HepG2 (cell line): Measurements from ENCODE around the gene GRAMD1A. TPM values are rescaled to one million over a fixed set of nuclear protein-coding genes. Genes with fewer than 3 reads are reported as not detected.
A peak's percentile ranks its signal among the peaks of the same experiment; 100 is the strongest.

Experiments
- ATAC-seq: fragments of 200-7000 bp; cut with Tn5 transposase; 3 replicates; pipeline ENCODE4 v1.9.1; 2020; ENCODE audit warnings: mild to moderate bottlenecking, moderate library complexity
- BruUV-seq: library from RNA; stranded (reverse); fragments of 400-500 nt; replicated peaks from 2 replicates; lab custom pipeline; 2021; lab: Mats Ljungman, UMichigan
- CTCF ChIA-PET: fragments of 300-600 bp; formaldehyde crosslinking; extraction: SDS; loops from one replicate; lab custom pipeline; 2021; ENCODE audit warnings: low total read pairs, inconsistent platforms, low intra/inter-chr PET ratio; lab: Yijun Ruan, JAX
- POLR2A ChIA-PET: fragments of 350-600 bp; sonication (Branson Sonifier 250); formaldehyde crosslinking; loops from one replicate; lab custom pipeline; 2020; ENCODE audit warnings: antibody characterized with exemption, inconsistent platforms; lab: Yijun Ruan, JAX
- DNase-seq: peaks from one replicate; pipeline ENCODE4 v3.0.0-alpha.2; 2015; ENCODE audit warnings: low spot score
- FAIRE-seq: peaks from 3 replicates; lab custom pipeline; 2011; peaks lifted over from hg19 to GRCh38; lab: Jason Lieb, UNC
- H2AFZ ChIP-seq: one replicate; pipeline ENCODE4 v1.6.1; 2011; ENCODE audit warnings: low read length, inconsistent platforms
- H3K27ac ChIP-seq: fragments of 300-600 bp; 3 replicates; pipeline ENCODE4 v1.8.0; 2011; ENCODE audit warnings: mixed run types, mild to moderate bottlenecking, mixed read lengths, low read length, inconsistent platforms; ENCODE audit not compliant: insufficient read depth; ENCODE audit errors: extremely low read length
- H3K27me3 ChIP-seq, 2 experiments: fragments of 200-600 bp in 1 of 2; 2 replicates in 1 of 2; 3 replicates in 1 of 2; pipeline versions ENCODE4 v1.6.0 to v1.8.0; 2011; ENCODE audit warnings: low read length in 2 of 2, mild to moderate bottlenecking in 2 of 2, moderate library complexity in 2 of 2, inconsistent platforms in 1 of 2; ENCODE audit not compliant: insufficient read depth in 2 of 2, control insufficient read depth in 1 of 2
- H3K36me3 ChIP-seq, 2 experiments: fragments of 200-600 bp in 1 of 2; replicated peaks in 1 of 2; 2 replicates in 1 of 2; 3 replicates in 1 of 2; pipeline versions ENCODE4 v1.5.1 to v1.8.0; 2011; ENCODE audit warnings: low read length in 2 of 2, inconsistent platforms in 1 of 2; ENCODE audit not compliant: insufficient read depth in 2 of 2, control insufficient read depth in 1 of 2
- H3K4me1 ChIP-seq: 2 replicates; pipeline ENCODE4 v1.5.1; 2012; ENCODE audit warnings: low read length, inconsistent platforms; ENCODE audit not compliant: insufficient read depth
- H3K4me2 ChIP-seq: 2 replicates; pipeline ENCODE4 v1.6.0; 2011; ENCODE audit warnings: low read depth, low read length, inconsistent platforms
- H3K4me3 ChIP-seq, 3 experiments: fragments of 200-600 bp in 1 of 3; sonication (generic), shearing (Covaris generic) in 1 of 3; replicated peaks in 1 of 3; 2 replicates each; pipeline ENCODE4 v1.5.1; 2011 to 2016; ENCODE audit warnings: low read length in 3 of 3, inconsistent platforms in 2 of 3, low read depth in 2 of 3, mild to moderate bottlenecking in 2 of 3, control low read depth in 1 of 3, mixed read lengths in 1 of 3; ENCODE audit not compliant: insufficient read depth in 1 of 3
- H3K79me2 ChIP-seq: one replicate; pipeline ENCODE4 v1.6.1; 2011; ENCODE audit warnings: low read length, inconsistent platforms; ENCODE audit not compliant: insufficient read depth
- H3K9ac ChIP-seq: 2 replicates; pipeline ENCODE4 v1.6.0; 2011; ENCODE audit warnings: mild to moderate bottlenecking, low read depth, low read length, inconsistent platforms; ENCODE audit not compliant: insufficient read depth
- H3K9me3 ChIP-seq: 2 replicates; pipeline ENCODE4 v1.5.1; 2012; ENCODE audit warnings: mild to moderate bottlenecking, low read length
- H4K20me1 ChIP-seq: 2 replicates; pipeline ENCODE4 v1.6.0; 2011; ENCODE audit warnings: inconsistent platforms, mild to moderate bottlenecking, low read length, moderate library complexity; ENCODE audit not compliant: insufficient read depth
- AGO2 ChIP-seq: fragments of 200-400 bp; formaldehyde crosslinking; optimal IDR thresholded peaks from 2 replicates; pipeline ENCODE3; 2017; ENCODE audit warnings: mild to moderate bottlenecking, low read depth, low read length, moderate library complexity
- POLR2A ChIP-seq, 2 experiments: IDR thresholded peaks; 2 replicates each; pipeline ENCODE4 v1.6.1; 2011; ENCODE audit warnings: low read depth in 2 of 2, low read length in 2 of 2, mild to moderate bottlenecking in 1 of 2, moderate library complexity in 1 of 2; ENCODE audit not compliant: insufficient read depth in 1 of 2
- RBFOX2 ChIP-seq: fragments of 200-400 bp; formaldehyde crosslinking; IDR thresholded peaks from 2 replicates; pipeline ENCODE4 v1.6.1; 2017; ENCODE audit warnings: low read depth, mild to moderate bottlenecking, low read length
- SKIL ChIP-seq: sonication (generic); formaldehyde crosslinking; IDR thresholded peaks from 2 replicates; pipeline ENCODE4 v1.8.0; 2022; ENCODE audit warnings: missing genetic modification reagents, mild to moderate bottlenecking, moderate library complexity, borderline replicate concordance
- SMYD3 ChIP-seq: sonication (generic); formaldehyde crosslinking; IDR thresholded peaks from 2 replicates; pipeline ENCODE4 v1.8.1; 2023; ENCODE audit warnings: mild to moderate bottlenecking, missing genetic modification reagents
- TEF ChIP-seq: sonication (generic); formaldehyde crosslinking; IDR thresholded peaks from 2 replicates; pipeline ENCODE4 v1.5.0; 2020; ENCODE audit warnings: missing genetic modification reagents
- ZFP36 ChIP-seq: fragments of 150-350 bp; IDR thresholded peaks from 2 replicates; pipeline ENCODE4 v1.6.1; 2018; ENCODE audit warnings: borderline replicate concordance, low read length, low read depth; ENCODE audit not compliant: partially characterized antibody
- ZNF205 ChIP-seq: IDR thresholded peaks from 2 replicates; pipeline ENCODE4 v1.6.1; 2018; ENCODE audit warnings: missing biosample characterization, missing genetic modification reagents
- ZNF354B ChIP-seq: sonication (generic); formaldehyde crosslinking; IDR thresholded peaks from 2 replicates; pipeline ENCODE4 v1.8.0; 2022; ENCODE audit warnings: mild to moderate bottlenecking, missing genetic modification reagents
- WGBS: methylation state at CpG from one replicate; pipeline ENCODE4 v1.1.6; 2017; ENCODE audit warnings: low lambda C conversion rate; 5-methylcytosine and 5-hydroxymethylcytosine counted together
- in situ Hi-C: cut with HindIII; loops from 2 replicates; pipeline ENCODE4 v1.10.0; 2017; ENCODE audit warnings: low pct_unique_long_range_greater_than_20kb; ENCODE audit not compliant: extremely low pct_ligation_motif_present
- intact Hi-C: fragments of 100-400 bp; cut with micrococcal nuclease; formaldehyde crosslinking; loops from one replicate; pipeline ENCODE4 v1.10.0; 2022; ENCODE audit not compliant: unreplicated experiment
- polyA plus RNA-seq, 8 experiments: library from polyadenylated mRNA; depleted of rRNA in 3 of 8; stranded (reverse) in 7 of 8; unstranded in 1 of 8; fragments of >200 nt; fragmentation: Illumina TruSeq in 4 of 8; extraction: Trizol in 4 of 8; gene quantifications; 2 replicates each; pipeline versions ENCODE4 v1.2.1 to v1.2.3, GENCODE V29; 2011 to 2016; ENCODE audit warnings: low read depth in 4 of 8, missing spikeins in 1 of 8, mixed read lengths in 1 of 8; ENCODE audit not compliant: insufficient read depth in 1 of 8
- total RNA-seq, 5 experiments: library from RNA; depleted of rRNA; stranded (reverse); fragments of >200 nt; fragmentation: Illumina TruSeq; extraction: Trizol; gene quantifications; 2 replicates each; pipeline ENCODE4 v1.2.3, GENCODE V29; 2016; ENCODE audit warnings: low read depth in 1 of 5
- TF ChIP-seq, protein P1 (sequence below): sonication (generic); formaldehyde crosslinking; IDR thresholded peaks from 2 replicates; pipeline ENCODE4 v1.8.1; 2023; ENCODE audit warnings: missing genetic modification reagents, mild to moderate bottlenecking, borderline replicate concordance
- TF ChIP-seq, protein P2 (sequence below): sonication (generic); formaldehyde crosslinking; IDR thresholded peaks from 2 replicates; pipeline ENCODE4 v1.8.0; 2023; ENCODE audit warnings: mild to moderate bottlenecking, missing genetic modification reagents
- TF ChIP-seq, protein P3 (sequence below): sonication (generic); formaldehyde crosslinking; IDR thresholded peaks from 2 replicates; pipeline ENCODE4 v1.4.0; 2020; ENCODE audit warnings: mild to moderate bottlenecking, missing genetic modification reagents

The GRAMD1A gene
- total and polyA plus RNA-seq, 2 of the 13 experiments (the other 11 are each of a cell fraction or from before 2014, with no cell fraction given): 14.7 to 181 TPM

DNA sequence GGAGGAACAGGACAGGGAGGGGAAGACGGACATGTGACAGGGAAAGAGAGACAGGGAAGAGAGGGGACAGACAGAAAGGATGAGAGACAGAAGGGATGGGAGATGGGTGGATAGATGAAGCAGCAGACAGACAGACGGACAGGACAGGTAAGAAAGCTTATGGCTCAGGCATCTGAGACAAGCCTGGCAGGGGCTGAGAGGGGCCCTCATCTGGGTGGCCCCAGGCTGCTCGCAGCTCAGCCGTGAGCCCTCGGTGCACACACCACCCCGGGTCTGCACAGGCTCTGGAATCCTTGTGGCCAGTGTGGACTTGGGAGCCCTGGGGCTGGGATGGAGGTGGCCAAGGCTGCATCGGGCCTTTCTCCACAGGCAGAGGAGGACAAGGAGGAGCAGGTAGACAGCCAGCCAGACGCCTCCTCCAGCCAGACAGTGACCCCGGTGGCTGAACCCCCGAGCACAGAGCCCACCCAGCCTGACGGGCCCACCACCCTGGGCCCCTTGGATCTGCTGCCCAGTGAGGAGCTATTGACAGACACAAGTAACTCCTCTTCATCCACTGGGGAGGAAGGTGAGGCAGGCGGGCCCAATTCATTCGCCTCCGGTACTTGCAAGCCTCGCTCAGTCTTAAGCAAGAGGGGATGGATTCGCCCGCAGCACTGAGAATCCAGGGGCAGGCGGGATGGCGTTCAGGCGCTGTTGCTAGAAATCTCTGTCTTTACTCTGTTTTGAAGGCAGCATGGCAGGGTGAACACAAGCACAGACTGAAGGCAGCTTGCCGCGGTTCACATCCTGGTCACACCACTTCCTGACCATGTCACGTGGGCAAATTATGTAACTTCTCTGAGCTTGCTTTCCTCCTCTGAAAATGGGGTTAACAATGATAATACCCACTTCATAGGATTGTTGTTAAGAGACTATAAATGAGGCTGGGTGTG, 14.0 kb downstream of the GRAMD1A start:
- Histone ChIP-seq H3K9ac (no peak overlapping the region), H3K27me3 (no peaks in the 10 kb centered on the region), H3K27ac (no peak overlapping the region), H4K20me1 (peaks cover 13% of the 10 kb centered on the region; the same call in 1 of the 2 replicates), H3K79me2 (no peaks in the 10 kb centered on the region), H3K36me3 (peaks cover 30 to 72% of the 10 kb centered on the region in 2 experiments), H3K4me2 (no peak overlapping the region), H3K9me3 (no peaks in the 10 kb centered on the region), H2AFZ (no peak overlapping the region), H3K4me3 (no peak overlapping the region), H3K4me1 (0 out of 2 replicates have a peak, but pooled peaks cover 9% of the 10 kb centered on the region)
- in situ Hi-C loops (loop anchor here (5.0 kb wide), 1 partner anchor 42 kb away; no protein-coding TSS in a partner anchor), intact Hi-C loops (loop anchor here (1.0 kb wide), 1 partner anchor 41 kb away; no protein-coding TSS in a partner anchor)
- CTCF ChIA-PET: interaction anchor here (3.4 kb wide), 1 partner anchor 41 kb away, joined by 99 read pairs; no protein-coding TSS in a partner anchor
- 0 out of 3 replicates have a peak, but pooled peaks have one; percentile 5 for ATAC-seq
- no peak for DNase-seq
- POLR2A ChIA-PET: interaction anchor here (0.8 to 1.6 kb wide), 2 partner anchors 28 to 41 kb away, joined by 3 to 4 read pairs; partner anchors contain the start of gene HPN
- TF ChIP-seq AGO2 (peak; percentile 80), POLR2A (IDR thresholded peaks at IDR 0.05; ENCODE audit: insufficient read depth in 1 of 2, low read depth in 2 of 2, low read length in 2 of 2) (peak in 1 of 2 experiments; percentile 28; a peak in 1 of 4 replicates), ZNF354B (CRISPR knock-in tag) (no peak), SMYD3 (no peak), RBFOX2 (peak; percentile 20; the same call in 1 of the 2 replicates), TEF (CRISPR knock-in tag) (no peak), ZFP36 (no peak), ZNF205 (no peak), SKIL (CRISPR knock-in tag) (no peak)
- TF ChIP-seq, protein P1, sequence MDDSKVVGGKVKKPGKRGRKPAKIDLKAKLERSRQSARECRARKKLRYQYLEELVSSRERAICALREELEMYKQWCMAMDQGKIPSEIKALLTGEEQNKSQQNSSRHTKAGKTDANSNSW (CRISPR knock-in tag): no peak
- TF ChIP-seq, protein P2, sequence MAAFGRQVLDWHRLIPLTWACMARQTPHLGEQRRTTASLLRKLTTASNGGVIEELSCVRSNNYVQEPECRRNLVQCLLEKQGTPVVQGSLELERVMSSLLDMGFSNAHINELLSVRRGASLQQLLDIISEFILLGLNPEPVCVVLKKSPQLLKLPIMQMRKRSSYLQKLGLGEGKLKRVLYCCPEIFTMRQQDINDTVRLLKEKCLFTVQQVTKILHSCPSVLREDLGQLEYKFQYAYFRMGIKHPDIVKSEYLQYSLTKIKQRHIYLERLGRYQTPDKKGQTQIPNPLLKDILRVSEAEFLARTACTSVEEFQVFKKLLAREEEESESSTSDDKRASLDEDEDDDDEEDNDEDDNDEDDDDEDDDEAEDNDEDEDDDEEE: no peak
- TF ChIP-seq, protein P3, sequence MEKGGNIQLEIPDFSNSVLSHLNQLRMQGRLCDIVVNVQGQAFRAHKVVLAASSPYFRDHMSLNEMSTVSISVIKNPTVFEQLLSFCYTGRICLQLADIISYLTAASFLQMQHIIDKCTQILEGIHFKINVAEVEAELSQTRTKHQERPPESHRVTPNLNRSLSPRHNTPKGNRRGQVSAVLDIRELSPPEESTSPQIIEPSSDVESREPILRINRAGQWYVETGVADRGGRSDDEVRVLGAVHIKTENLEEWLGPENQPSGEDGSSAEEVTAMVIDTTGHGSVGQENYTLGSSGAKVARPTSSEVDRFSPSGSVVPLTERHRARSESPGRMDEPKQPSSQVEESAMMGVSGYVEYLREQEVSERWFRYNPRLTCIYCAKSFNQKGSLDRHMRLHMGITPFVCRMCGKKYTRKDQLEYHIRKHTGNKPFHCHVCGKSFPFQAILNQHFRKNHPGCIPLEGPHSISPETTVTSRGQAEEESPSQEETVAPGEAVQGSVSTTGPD: no peak
- TSS peak; percentile 30 for BruUV-seq
- WGBS: 98% methylated on average over 8 of the region's 23 CpGs
- FAIRE-seq: no peak
